GM18508 (cell line): ENCODE data around the gene PTPN21.

Experiments used
- ATAC-seq: cut with Tn5 transposase; IDR thresholded peaks from one replicate; pipeline ENCODE4 v1.9.1; 2021; ENCODE audit warnings: moderate number of reproducible peaks; ENCODE audit not compliant: insufficient read depth, unreplicated experiment

The PTPN21 gene

DNA sequence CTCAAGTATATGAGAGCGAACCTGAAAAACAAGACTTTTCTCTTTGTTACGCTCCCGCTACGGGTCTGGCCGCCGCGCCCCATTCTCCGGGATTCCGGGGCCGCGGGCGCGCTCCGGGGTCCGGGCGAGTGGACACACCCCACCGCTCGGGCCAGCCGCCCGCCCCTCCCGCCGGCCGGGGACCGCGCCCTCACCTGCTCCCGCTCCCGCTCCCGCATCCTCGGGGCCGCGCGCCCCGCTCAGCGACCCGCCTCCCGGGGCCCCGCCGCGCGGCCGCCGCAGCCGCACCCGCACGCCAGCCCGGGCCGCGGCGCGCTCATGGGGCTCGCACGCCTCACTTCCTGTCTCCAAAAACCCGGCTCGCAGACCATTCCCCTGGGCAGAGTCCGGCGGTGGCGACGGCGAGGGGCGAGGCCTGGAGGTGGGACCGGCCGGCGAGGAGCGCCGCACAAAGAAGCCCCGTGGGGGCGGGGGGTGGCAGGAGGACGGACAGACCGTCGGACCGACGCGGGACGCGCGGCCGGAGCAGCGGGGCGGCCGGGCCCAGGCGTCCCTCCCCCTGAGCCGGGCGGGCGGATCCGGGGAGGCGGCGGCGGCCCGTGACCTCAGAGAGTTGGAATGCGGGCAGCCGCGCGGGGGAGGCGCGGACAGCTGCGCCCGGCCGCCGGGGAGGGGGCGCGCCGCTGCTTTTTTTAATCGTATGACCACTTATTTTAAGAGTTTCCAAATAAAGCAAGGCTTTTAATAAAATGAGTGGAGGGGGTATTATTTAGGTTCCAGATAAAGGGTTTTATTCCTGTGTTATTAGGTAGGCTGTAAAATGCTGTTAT lies at the start of gene PTPN21:
PTPN21 (minus strand) TSS at position 551 of the 830 bp plus-strand sequence. CDS start 4,590 bp downstream, outside the sequence.
- no peak for ATAC-seq

DNA sequence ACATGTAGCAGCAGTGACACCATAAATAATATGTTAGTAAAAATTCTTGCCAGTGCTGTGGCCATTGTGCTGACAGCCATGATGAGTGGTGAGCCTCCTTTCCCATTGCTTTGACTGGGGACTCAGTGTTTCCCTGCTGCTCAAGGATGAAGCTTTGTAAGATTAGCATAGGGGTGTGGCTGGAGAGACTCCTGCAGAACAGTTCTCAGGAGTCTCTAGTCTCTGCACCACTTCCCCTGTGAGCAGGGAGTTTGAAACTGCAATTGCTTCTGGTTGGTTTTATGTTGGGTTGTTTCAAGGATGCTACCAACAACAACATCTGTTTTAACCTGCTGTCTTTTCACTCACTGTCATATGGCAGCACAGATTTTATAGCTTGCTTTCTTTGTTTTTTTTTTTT lies 49.4 kb upstream of the PTPN21 start:
- ATAC-seq: no peak

DNA sequence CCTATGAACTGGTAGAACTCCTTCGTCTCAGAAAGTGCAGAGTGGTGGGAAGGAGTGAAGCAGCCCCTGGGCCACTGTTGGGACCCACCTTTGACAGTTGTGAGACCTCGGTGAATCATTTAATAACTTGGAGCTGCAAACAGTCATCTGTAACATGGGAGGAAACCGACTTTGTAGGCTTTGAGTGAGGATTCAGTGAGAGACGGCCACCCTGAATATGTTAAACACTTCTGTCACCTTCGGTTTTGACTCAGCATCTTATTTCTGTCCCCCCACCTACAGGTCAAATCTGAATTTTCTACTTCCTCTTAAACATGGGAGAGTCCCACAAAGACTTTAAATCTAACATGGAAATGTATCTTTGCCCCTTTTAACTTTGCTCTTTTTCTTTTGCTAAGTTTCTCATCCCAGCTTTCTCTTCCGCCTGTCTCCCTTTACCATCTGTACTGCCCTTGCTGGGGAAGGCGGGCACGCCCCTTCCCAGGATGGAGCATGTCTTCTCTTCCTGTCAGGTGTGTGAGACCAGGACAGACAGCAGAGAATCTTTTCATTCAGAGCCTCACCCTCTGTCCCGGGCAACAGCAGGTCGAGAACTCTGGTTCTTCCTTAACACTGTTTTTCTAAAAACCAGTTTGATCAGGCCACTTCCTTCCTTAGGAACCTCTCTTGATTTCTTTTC lies 45.1 kb upstream of the PTPN21 start:
- peak; percentile 95 for ATAC-seq

DNA sequence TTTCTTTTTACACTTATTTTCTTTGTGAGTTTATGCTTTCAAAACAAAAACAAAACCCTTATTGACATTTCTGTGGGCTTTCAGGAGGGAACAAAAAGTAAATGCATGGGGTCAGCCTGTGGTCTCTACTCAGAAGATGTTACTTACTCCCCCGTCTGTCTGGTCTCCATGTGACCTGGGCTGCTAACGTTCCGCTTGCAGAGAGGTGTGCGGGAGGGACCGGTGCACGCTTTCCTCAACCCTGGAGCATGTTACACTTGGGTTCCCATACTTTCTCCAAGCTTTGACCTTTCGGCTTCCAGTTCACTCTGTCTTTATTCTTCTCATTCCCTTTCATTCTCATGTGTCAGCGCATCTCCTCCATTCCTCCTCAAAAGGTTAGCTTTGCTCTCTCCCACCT lies 44.5 kb upstream of the PTPN21 start:
- no peak for ATAC-seq

DNA sequence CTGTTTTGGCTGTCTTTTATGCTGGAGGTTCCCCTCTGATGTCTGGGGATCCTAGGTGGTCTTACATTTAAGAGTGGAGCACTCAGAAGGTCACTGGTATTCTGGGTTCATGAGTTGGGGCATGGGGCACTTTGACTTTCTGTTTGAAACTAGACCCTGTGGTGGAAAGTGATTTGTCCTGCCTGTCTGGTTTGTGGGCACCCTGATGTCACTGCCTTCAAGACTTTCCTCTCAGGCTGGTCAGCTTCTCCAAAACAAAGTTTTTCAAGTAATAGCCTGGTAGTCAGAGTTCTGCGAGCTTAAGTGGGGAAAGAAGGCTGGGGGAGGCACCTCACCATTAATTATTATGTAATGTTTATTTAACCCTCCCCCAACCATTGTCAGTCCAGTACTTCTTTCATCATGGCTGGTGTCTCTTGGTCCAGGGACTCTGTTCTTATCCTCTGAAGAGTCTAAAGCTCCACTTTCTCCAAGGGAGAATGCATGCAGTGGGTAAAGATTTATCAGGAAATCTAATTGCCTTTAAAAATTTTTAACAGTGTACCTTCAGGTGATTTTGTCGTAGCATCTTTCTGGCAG lies 43.4 kb upstream of the PTPN21 start:
- no peak for ATAC-seq

DNA sequence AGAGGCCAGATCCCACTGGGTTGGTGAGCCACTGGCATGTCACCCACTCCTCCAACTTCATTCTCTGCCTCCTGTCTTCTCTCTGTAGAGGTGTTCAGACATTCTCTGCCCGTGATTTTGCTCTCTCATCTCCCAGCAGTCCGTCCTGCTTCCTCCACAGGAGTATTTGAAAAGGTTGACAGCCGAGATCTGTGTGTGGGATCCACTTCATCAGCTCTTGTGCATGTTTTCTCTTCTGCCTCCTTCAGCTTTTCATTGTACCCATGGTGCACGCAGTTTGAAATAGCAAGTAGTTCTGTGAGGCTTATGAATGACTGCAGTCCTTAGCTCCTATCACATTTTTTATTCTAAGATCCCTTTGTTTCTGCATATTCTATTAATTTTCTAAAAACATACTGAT lies 42.8 kb upstream of the PTPN21 start:
- ATAC-seq: no peak

DNA sequence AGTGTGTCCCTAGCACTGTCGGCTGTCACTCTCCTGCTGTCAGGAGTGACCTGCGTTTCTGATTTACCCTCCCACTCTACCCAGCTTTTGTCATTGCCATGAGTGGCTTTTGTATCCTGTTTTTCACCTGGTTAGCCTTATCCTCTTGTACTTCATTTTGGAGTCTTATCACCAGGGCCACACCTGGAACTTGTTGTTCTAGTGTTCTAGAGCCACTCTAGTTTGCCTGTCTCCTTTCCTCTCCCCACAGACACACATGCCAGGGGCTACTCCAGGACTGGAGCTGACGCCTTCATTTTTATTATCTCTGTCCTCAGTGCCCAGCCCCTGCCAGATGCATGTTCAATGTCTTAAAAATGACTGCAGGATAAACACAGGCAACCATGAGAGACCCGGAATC lies 42.2 kb upstream of the PTPN21 start:
- no peak for ATAC-seq

DNA sequence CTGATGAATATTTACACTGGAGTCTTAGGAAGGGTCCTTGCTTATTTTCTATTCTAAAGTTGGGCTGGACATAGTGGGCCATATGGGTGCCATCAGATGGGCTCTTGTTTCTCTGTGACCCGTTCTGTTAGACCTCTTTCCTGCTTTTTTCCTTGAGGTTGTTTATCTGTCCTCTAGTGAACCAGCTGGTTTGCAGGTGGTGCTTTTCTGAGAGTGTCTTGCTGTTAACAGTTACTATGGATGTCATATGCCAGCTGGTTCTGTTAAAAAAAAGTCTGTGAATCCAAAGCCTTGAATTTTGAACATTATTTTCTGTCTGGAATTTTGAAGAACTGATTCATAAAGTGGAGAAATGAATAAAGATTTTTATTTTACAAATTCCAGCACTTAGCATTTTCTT lies 37.2 kb upstream of the PTPN21 start:
- no peak for ATAC-seq

DNA sequence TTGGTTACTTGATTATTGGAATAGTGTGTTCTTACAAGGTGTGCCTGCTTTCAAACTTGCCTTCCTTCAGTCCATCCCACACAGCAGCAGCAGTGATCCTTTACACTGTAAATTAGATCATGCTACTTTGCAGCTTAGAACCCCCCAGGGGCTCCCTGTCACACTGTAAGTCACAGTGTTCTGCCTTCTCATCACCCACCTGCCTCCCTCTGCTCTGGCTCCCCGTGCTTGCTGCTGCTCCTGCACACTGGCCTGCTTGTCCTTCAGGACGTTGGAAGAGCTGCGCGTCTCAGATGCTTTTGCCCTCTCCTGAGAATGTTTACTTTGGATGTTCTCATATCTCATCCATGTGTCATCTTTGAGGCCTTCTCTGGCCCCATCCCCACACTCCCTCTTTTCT lies 35.4 kb upstream of the PTPN21 start:
- ATAC-seq: no peak

DNA sequence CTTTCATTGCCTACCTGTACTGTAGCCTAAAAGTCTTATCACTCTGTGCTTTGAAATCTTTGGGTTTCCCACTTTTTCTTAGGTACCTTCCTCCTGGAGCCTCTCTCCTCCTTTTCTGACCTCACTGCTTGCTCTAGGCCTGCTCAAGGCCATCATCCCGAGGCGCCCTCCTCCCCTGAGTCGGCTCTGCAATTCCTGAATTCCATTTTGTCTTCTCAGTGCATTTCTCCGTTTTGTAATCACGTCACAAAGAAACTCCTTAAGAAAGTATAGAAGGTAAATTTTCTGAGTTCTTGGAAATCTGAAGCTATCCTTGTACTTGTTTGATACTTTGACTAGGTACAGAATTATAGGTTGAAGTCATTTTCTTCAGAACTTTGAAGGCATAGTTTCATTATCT lies 33.3 kb upstream of the PTPN21 start:
- no peak for ATAC-seq

DNA sequence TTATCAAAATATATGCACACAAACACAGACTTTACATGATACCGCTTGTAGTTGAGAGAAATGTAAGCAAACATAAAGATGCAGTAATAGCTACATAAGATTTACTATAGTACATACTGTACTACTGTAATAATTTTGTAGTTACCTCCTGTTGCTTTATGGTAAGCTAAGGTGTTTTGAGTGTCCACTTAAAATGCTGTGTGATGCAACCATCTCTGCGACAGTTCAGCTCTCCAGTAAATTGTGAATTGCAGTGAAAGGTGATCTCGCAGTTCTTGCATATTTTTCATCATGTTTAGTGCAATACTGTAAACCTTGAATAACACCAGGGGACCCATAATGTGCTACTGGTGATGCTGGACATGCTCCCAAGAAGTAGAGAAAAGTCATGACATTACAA lies 29.6 kb upstream of the PTPN21 start:
- ATAC-seq: no peak

DNA sequence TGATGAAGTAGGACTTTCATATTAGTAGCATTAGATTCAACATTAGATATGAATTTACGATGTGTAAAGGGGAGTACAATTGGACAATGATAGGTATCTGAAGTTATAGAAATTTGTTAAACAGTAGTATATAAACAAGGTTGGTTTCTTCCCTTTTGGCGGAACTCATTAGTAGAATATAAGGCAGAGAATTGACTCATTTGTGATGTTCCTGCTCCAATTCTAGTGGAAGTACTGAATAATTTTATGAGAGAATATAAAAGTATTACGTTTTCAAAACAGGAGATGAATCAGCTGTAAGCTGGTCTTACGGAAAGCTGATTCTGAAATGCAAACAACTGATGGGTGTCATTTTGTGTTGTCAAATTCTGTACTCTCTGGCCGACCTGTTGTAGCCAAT lies 21.4 kb upstream of the PTPN21 start:
- no peak for ATAC-seq

DNA sequence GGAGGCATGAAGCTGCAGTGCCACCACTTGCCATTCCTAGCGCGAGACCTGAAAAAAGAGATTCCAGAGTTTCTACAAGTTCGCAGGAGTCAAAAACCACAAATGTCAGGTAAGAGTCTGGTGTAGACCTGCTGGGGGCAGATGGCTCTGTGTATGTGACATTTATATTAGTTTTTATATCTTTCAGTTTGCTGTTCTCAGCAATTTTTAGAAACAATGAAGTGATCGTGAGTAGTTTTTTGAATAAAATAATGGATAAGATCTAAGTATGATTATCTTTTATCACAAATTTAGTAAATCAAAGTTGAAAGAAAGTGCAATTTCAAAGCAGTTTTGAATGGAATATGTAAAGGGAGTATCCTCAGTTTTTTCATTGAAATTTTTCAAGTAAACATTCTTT lies 17.3 kb upstream of the PTPN21 start:
- ATAC-seq: no peak

DNA sequence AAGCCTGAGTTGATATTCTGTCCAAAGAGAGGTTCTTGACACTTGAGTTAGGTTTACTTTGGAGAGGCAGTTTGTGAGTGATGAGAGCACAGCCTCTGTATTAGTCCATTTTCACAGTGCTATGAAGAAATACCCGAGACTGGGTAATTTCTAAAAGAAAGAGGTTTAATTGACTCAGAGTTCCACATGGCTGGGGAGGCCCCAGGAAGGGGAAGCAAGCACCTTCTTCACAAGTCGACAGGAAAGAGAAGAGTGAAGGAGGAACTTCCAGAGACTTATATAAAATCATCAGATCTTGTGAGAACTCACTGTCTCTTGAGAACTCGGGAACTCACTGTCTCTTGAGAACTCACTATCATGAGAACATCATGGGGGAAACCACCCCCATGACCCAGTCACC lies 13.4 kb upstream of the PTPN21 start:
- no peak for ATAC-seq

DNA sequence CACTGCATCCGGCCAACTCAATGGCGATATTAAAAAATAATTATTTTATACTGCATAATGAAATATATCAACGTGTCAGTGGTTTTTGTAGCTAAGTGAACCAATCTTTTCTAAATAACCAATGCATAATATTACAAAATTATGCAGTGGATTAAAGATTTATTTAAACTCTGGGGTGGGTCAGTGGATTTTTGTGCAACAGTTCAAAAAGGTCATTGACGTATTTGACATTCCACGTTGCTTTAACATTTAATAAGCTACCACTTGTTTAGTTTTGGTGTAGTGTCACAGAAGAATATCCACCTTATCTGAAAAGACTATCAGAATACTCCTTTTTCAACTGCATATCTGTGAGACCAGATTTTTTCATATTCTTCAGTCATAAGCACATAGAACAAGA lies 10.6 kb upstream of the PTPN21 start:
- ATAC-seq: no peak

DNA sequence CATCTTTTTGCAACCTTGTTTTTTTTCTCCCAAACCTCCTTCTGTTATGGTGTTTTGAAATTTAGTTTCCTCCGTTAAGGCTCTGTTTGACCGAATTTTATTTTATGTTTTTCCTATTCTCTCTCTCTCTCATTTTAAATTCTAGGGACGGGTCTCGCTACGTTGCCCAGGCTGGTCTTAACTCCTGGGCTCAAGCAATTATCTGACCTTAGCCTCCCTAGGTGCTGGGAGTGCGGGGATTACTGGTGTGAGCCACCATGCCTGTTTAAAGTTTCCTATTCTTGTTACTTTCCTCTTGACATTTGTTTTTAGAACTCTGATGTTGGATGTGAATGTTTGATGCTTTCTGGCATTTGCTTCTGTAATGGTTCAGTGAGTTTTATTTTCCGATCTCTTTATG lies 9.0 kb upstream of the PTPN21 start:
- no peak for ATAC-seq

DNA sequence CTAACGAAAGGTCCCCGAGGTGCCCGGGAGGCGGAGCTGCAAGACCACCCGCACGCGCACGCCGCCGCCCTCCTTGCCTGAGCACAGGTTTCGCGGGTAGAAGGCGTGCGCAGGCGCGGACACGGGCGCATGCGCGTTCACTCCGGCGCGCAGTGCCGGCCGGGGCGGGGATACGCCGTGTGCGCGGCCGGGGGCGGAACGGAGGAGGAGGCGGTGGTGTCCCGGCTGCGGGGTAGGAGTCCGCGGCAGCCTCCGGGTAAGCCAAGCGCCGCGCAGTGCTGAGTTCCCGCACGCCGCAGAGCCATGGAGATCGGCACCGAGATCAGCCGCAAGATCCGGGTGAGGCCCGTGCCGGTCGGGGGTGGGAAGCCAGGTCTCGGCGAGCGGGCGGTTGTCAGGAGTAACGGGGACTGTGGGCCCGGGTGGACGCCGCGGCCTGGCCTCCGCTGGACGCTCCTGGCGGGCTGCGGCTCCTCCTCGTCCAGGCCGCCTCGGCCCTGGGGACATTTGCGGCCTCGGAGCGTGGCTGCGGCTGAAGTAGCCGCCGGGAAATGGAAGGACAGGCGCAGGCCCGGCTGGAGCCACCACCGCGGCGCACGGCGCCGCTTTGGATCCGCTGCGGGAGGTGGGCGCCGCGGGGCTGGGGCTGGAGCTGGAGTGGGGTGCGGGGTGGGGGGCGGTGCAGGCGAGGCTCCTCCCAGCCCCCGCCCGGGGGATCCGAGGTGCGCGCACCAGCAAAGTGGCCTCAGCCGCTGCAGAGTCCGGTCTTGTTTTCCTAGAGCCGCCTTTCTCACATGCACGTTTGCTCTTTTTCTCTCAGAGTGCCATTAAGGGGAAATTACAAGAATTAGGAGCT lies 8.3 kb upstream of the PTPN21 start, which contains the start of gene ZC3H14:
ZC3H14 (plus strand) TSS at position 207 of the 856 bp plus-strand sequence; CDS start at position 304, 97 bp downstream.
- peak; percentile 84 for ATAC-seq

DNA sequence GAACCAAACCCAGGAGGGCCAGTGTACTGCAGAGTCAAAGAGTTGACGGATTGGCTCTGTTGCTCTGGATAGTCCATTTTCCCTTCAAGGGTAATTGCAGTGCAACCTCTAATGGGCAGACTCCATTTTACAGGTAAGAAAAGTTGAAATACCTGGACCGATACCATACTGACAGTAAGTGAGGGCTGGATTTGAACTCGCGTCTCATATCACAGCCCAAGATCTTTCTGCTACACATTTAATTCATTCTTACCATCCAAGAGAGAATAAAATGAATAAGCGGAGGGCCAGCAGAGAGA lies 7.7 kb upstream of the PTPN21 start:
- ATAC-seq: no peak

DNA sequence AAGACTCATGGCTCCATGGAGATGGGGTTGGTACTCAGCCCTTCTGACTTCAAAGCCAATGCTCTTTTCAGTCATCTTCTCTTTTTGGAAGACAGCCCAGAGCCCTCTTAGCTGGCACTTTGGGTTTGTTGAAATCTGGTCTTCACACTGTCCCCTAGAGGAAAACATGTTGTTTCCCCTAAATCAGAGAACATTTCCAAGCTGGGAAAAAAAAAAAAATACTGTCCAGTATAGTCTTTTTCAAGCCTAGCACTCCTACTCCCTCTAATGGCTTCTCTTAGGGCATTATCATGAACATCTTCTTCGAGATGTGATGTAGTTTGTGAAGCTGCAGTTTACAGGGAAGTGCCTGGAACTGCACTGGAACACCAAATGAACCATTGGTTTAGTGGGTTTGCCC lies 5.0 kb upstream of the PTPN21 start:
- ATAC-seq: no peak

DNA sequence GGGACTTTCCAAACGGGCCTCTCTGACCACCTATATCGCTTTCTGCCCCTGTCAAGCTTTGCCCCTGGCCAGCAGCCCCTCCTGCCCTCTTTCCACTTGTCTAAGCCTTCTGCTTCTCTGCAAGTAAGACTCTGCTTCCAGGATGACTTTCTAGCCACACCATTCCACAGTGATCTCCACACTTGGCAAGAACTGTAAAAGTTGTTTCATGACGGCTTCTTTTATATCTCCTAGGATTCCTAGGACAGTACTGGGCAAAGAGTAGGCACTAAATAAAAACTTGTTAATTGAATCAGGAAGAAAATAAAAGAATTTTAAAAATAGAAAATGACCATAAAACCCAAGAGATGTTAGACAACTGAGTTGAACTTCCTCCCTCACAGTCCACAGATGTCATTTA lies 1.8 kb upstream of the PTPN21 start:
- no peak for ATAC-seq
